HG03097 (cell line): Measurements from ENCODE around the gene TTLL7.

Source experiments
- ATAC-seq: cut with Tn5 transposase; IDR thresholded peaks from one replicate; pipeline ENCODE4 v1.9.1; 2021; ENCODE audit not compliant: unreplicated experiment, low FRiP score

TTLL7 gene

GRCh38 chr1:83887483-83887882 is 111.4 kb downstream of the TTLL7 start:
- no peak for ATAC-seq

GRCh38 chr1:83883979-83884378 is 115.0 kb downstream of the TTLL7 start:
- no peak for ATAC-seq

GRCh38 chr1:83882906-83883305 is 116.0 kb downstream of the TTLL7 start:
- no peak for ATAC-seq

- ATAC-seq, result no peak
These were observed 126.4 kb downstream of the TTLL7 start for GRCh38 chr1:83872515-83872914.

- ATAC-seq, result no peak
These were observed 133.9 kb downstream of the TTLL7 start for GRCh38 chr1:83864991-83865390.

- peak; percentile 98 for ATAC-seq
These were observed 138.3 kb downstream of the TTLL7 start for GRCh38 chr1:83860490-83861221.

- no peak for ATAC-seq
These were observed 141.2 kb downstream of the TTLL7 start for GRCh38 chr1:83857716-83858115.

GRCh38 chr1:83857103-83857502 is 141.8 kb downstream of the TTLL7 start:
- no peak for ATAC-seq

GRCh38 chr1:83856381-83856780 is 142.6 kb downstream of the TTLL7 start:
- ATAC-seq, result no peak

- ATAC-seq, result no peak
These were observed 144.5 kb downstream of the TTLL7 start for GRCh38 chr1:83854456-83854855.

- no peak for ATAC-seq
These were observed 148.1 kb downstream of the TTLL7 start for GRCh38 chr1:83850834-83851233.

- no peak for ATAC-seq
These were observed 149.5 kb downstream of the TTLL7 start for GRCh38 chr1:83849191-83850061.

GRCh38 chr1:83846138-83846537 is 152.8 kb downstream of the TTLL7 start:
- ATAC-seq, result no peak

GRCh38 chr1:83845437-83846071 is 153.4 kb downstream of the TTLL7 start:
- no peak for ATAC-seq

- ATAC-seq, result no peak
These were observed 154.4 kb downstream of the TTLL7 start for GRCh38 chr1:83844546-83844945.

GRCh38 chr1:83839566-83840173 is 159.3 kb downstream of the TTLL7 start:
- no peak for ATAC-seq

- ATAC-seq, result no peak
These were observed 160.4 kb downstream of the TTLL7 start for GRCh38 chr1:83838573-83838972.

- no peak for ATAC-seq
These were observed 162.4 kb downstream of the TTLL7 start for GRCh38 chr1:83836543-83836942.

- ATAC-seq, result no peak
These were observed 164.2 kb downstream of the TTLL7 start for GRCh38 chr1:83834621-83835264.

- no peak for ATAC-seq
These were observed 166.7 kb downstream of the TTLL7 start for GRCh38 chr1:83832194-83832593.
